PFSK-1 (cell line): ENCODE data around the gene CHTF8.

Source experiments
- FOXP2 ChIP-seq: optimal IDR thresholded peaks from 2 replicates; pipeline ENCODE3; 2011; ENCODE audit warnings: borderline replicate concordance, control low read depth, inconsistent platforms; ENCODE audit not compliant: insufficient read depth; ENCODE audit errors: extremely low read length, extremely low read depth
- POLR2AphosphoS5 ChIP-seq: IDR thresholded peaks from 2 replicates; pipeline ENCODE4 v1.6.1; 2012; ENCODE audit warnings: low read depth, mild to moderate bottlenecking, control low read depth, low read length, moderate library complexity
- SIN3A ChIP-seq: IDR thresholded peaks from 2 replicates; pipeline ENCODE4 v1.6.1; 2012; ENCODE audit warnings: mild to moderate bottlenecking, low read length, moderate library complexity, borderline replicate concordance; ENCODE audit not compliant: insufficient read depth
- TAF1 ChIP-seq: IDR thresholded peaks from 2 replicates; pipeline ENCODE4 v1.6.1; 2012; ENCODE audit warnings: low read length, control low read depth, borderline replicate concordance; ENCODE audit not compliant: insufficient read depth
- TF ChIP-seq, protein P1 (sequence below), 2 experiments: IDR thresholded peaks; 2 replicates each; pipeline versions ENCODE4 v1.6.1 to v1.8.0; 2011 to 2012; ENCODE audit warnings: low read depth in 2 of 2, low read length in 2 of 2, control low read depth in 1 of 2, inconsistent platforms in 1 of 2, mild to moderate bottlenecking in 1 of 2, moderate library complexity in 1 of 2; ENCODE audit not compliant: insufficient read depth in 1 of 2

CHTF8 gene

DNA sequence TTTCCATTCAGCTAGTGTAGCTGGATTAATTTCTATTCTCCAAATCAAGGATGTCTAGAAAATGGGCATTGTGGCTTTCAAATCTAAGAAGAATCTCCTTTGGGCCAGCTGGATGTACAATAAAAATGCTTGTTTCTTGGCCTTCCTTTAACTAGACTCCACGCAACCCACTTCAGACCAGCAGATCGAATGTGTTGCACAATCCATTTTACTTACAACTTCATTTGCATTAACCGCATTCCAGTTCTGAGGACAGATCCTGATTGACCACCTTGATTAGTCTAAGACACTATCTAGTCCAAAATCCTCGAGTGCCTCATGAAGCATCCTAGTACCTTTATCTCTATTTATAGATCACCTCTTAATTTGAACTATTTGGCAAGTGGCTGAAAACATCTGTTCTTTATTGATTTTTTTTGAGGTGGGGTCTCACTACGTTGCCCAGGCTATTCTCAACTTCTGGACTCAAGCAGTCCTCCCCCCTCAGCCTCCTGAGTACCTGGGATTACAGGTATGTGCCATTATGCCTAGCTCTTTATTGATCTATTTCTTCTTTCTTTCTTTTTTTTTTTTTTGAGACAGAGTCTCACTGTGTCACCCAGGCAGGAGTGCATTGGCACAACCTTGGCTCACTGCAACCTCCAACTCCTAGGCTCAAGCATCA lies 47.2 kb downstream of the CHTF8 start:
- TF ChIP-seq SIN3A (no peak), FOXP2 (no peak), TAF1 (no peak), POLR2AphosphoS5 (no peak)

DNA sequence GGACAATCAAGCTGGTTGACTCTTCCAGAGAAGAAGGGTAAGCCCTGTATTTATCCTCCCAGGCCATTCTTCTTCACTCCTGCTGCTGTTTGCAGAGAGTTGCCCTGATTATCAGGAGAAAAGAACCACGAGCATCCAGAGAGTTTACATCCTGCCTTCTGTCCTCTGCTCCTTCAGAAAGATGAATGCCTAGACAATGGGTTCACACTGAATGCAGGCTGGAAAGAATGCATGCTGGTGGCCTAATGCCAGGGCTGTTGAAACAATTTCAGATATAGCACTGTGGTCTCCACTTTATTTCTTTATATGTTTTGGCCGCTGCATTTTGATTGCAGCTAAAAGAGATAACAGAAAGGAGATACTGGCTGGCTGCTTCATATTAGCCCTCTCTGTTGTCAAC lies 48.1 kb downstream of the CHTF8 start:
- TF ChIP-seq, protein P1, sequence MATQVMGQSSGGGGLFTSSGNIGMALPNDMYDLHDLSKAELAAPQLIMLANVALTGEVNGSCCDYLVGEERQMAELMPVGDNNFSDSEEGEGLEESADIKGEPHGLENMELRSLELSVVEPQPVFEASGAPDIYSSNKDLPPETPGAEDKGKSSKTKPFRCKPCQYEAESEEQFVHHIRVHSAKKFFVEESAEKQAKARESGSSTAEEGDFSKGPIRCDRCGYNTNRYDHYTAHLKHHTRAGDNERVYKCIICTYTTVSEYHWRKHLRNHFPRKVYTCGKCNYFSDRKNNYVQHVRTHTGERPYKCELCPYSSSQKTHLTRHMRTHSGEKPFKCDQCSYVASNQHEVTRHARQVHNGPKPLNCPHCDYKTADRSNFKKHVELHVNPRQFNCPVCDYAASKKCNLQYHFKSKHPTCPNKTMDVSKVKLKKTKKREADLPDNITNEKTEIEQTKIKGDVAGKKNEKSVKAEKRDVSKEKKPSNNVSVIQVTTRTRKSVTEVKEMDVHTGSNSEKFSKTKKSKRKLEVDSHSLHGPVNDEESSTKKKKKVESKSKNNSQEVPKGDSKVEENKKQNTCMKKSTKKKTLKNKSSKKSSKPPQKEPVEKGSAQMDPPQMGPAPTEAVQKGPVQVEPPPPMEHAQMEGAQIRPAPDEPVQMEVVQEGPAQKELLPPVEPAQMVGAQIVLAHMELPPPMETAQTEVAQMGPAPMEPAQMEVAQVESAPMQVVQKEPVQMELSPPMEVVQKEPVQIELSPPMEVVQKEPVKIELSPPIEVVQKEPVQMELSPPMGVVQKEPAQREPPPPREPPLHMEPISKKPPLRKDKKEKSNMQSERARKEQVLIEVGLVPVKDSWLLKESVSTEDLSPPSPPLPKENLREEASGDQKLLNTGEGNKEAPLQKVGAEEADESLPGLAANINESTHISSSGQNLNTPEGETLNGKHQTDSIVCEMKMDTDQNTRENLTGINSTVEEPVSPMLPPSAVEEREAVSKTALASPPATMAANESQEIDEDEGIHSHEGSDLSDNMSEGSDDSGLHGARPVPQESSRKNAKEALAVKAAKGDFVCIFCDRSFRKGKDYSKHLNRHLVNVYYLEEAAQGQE (IDR thresholded peaks at IDR 0.05; ENCODE audit: insufficient read depth in 1 of 2, low read depth in 2 of 2, low read length in 2 of 2): no peak
- TF ChIP-seq TAF1 (no peak), POLR2AphosphoS5 (no peak), FOXP2 (no peak), SIN3A (no peak)

DNA sequence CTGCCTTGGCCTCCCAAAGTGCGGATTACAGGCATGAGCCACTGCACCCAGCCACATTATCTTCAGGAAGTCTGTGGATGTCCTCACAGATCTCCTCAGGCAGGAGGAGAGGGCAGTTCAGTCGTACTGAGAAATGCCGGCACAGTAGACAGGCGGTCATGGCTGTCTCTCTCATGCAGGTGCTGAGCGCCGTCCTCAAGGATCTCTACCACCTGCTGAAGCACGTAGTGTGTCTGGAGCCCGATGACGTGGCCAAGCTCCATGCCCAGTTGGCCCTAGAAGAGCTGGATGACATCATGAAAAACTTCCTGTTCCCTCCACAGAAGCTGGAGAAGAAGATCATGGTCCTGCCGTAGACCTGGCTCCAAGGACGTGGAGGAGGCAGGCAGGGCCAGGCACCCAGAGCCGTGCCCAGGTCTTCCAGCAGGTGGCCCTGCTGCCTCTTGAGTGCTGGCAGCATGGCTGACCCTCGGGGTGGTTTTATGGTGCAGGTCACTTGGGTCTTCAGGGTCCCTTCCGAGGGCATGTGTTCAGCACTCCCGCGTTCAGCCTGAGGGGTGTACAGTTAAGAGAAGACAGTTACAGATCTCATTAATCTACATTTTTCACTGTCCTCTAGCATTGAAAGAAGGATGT lies 49.0 kb downstream of the CHTF8 start:
- TF ChIP-seq TAF1 (no peak), FOXP2 (no peak), SIN3A (no peak), POLR2AphosphoS5 (no peak)
- TF ChIP-seq, protein P1 (IDR thresholded peaks at IDR 0.05; ENCODE audit: insufficient read depth in 1 of 2, low read depth in 2 of 2, low read length in 2 of 2): no peak

DNA sequence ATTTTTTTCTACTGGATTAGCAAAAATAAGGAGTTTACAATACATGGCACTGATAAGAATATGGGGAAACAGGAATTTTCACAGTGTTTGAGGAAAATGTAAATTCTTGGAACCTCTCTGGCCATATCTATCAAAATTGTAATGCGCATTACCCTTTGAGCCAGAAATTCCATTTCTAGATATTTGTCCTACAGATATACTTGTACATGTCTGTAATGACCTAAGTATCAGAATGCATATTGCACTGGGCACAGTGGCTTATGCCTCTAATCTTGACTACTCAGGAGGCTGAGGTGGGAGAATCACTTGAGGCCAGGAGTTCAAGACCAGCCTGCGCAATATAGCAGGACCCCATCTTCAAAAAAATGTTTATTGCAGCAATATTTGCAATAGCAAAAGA lies 52.7 kb downstream of the CHTF8 start:
- TF ChIP-seq FOXP2 (no peak), POLR2AphosphoS5 (no peak), TAF1 (no peak), SIN3A (no peak)
- TF ChIP-seq, protein P1 (IDR thresholded peaks at IDR 0.05; ENCODE audit: insufficient read depth in 1 of 2, low read depth in 2 of 2, low read length in 2 of 2): no peak

DNA sequence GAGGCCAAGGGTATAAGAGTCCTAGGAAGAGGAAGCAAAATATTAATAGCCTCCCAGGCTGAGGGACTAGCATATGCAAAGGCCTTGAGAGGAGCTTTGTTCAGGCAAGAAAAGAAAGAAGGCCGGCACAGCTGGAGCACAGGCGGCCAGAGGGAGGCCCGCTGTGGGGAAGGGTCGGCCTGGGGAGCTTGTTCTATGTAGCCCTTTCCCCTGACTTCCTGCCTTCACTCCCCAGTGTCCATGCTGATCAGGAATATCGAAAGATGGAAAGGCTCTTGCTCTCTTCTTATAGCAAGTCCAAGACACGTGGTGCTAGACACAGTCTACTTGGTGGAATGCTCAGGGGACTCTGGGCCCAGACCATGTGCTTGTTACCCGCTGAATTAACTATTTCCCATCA lies 54.3 kb downstream of the CHTF8 start:
- TF ChIP-seq, protein P1 (IDR thresholded peaks at IDR 0.05; ENCODE audit: insufficient read depth in 1 of 2, low read depth in 2 of 2, low read length in 2 of 2): no peak

DNA sequence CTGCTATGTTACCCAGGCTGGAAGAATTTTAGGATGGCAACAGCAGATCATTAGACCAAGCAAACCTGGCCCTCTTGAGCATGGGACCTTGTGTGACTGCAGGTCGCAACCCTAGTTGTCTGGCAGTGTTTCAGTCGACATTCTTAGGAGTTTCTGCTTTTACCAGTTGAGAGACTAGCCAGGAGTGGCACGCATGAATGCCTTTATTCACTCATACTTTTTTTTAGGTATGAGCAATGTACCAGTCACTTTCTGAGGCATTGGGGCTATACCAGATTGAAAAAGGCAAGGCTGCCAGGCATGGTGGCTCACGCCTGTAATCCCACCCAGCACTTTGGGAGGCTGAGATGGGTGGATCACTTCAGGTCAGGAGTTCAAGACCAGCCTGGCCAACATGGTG lies 55.1 kb downstream of the CHTF8 start:
- TF ChIP-seq SIN3A (no peak), POLR2AphosphoS5 (no peak), FOXP2 (no peak), TAF1 (no peak)
- TF ChIP-seq, protein P1 (IDR thresholded peaks at IDR 0.05; ENCODE audit: insufficient read depth in 1 of 2, low read depth in 2 of 2, low read length in 2 of 2): no peak
